Measurements from ENCODE around the gene HMGCR. TPM values are rescaled to one million over a fixed set of nuclear protein-coding genes. Genes with fewer than 3 reads are reported as not detected.

Gene HMGCR
- total RNA-seq, 1 experiment from 2014 or later = 113 TPM

DNA sequence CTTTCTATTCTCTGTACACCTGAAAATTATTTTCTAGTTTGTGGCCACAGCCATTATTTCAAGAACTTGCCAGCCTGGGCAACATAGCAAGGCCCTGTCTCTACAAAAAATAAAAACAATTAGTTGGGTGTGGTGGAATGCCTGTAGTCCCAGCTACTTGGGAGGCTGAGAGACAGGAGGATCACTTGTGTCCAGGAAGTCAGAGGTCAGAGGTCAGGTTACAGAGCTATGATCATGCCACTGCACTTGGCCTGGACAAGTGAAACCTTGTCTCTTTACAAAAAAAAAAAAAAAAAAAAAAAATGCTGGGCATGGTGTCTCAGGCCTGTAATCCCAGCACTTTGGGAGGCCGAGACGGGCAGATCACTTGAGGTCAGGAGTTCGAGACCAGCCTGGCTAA is 58.3 kb downstream of the HMGCR start:
- no TSS peak for BruUV-seq (replicated peaks)
- TF ChIP-seq TCF7L2 (IDR thresholded peaks at IDR 0.05; ENCODE audit: low read depth, low read length) (no peak), CTCF (IDR thresholded peaks at IDR 0.05) (no peak), REST (IDR thresholded peaks at IDR 0.05; ENCODE audit: insufficient read depth in 1 of 2, low read depth in 2 of 2, low read length in 1 of 2) (no peak), SIN3A (IDR thresholded peaks at IDR 0.05; ENCODE audit: borderline replicate concordance, insufficient read depth, low read depth, low read length) (no peak), POLR2AphosphoS5 (IDR thresholded peaks at IDR 0.05; ENCODE audit: low read depth, low read length) (no peak)
- no peaks in the 10 kb centered on the region for H3K36me3 ChIP-seq (ENCODE audit: control insufficient read depth, insufficient read depth, low read length)
- in situ Hi-C loops (cut with HindIII; ENCODE audit: low pct_unique_long_range_greater_than_20kb, low sequenced_read_pairs) = no loop called here
- H3K4me1 ChIP-seq (ENCODE audit: control insufficient read depth, insufficient read depth, low read length) = no peaks in the 10 kb centered on the region
- DNase-seq (ENCODE audit: low read depth, low spot score) = no peak
- H3K4me3 ChIP-seq (ENCODE audit: low read depth in 2 of 2, low read length in 2 of 2) = no peak overlapping the region
- no peaks in the 10 kb centered on the region for H3K27me3 ChIP-seq (ENCODE audit: control insufficient read depth, insufficient read depth, low read length)
- ATAC-seq = no peak
- intact Hi-C loops (cut with micrococcal nuclease; ENCODE audit: unreplicated experiment) = no loop called here
- CTCF ChIA-PET = no interaction called here
- POLR2A ChIA-PET = interaction anchor here (0.7 kb wide), 1 partner anchor 114 kb away, joined by 5 read pairs; no protein-coding TSS in a partner anchor
- no peak overlapping the region for H3K27ac ChIP-seq (ENCODE audit: low read length)
- H3K9me3 ChIP-seq (ENCODE audit: control insufficient read depth, insufficient read depth, low read depth, low read length) = no peaks in the 10 kb centered on the region

DNA sequence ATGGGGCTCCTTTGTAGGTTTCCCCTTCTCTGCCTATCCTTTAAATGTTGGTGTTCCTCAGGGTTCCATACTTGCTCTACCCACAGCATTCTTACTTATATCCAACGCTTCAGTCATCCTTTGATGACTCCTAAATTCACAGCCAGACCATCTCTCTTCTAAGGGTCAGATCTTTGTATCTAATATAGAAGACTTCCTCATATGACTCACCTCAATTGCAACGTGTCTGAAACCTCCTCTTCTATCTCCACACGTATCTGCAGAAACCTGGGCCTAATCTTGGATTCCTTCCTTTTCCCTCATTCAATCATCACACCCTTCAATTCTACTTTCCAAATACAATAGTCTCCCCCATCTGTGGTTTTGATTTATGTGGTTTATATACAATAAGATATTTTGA is 68.3 kb downstream of the HMGCR start:
- POLR2A ChIA-PET = no interaction called here
- ATAC-seq = no peak

More for the DNA sequence above, 68.3 kb downstream of the HMGCR start:
- Histone ChIP-seq H3K27me3 (ENCODE audit: control insufficient read depth, insufficient read depth, low read length) (no peaks in the 10 kb centered on the region), H3K9me3 (ENCODE audit: control insufficient read depth, insufficient read depth, low read depth, low read length) (no peaks in the 10 kb centered on the region), H3K4me3 (ENCODE audit: low read depth in 2 of 2, low read length in 2 of 2) (no peak overlapping the region), H3K36me3 (ENCODE audit: control insufficient read depth, insufficient read depth, low read length) (0 out of 2 replicates have a peak, but pooled peaks cover 4% of the 10 kb centered on the region), H3K4me1 (ENCODE audit: control insufficient read depth, insufficient read depth, low read length) (no peaks in the 10 kb centered on the region), H3K27ac (ENCODE audit: low read length) (no peak overlapping the region)
- in situ Hi-C loops (cut with HindIII; ENCODE audit: low pct_unique_long_range_greater_than_20kb, low sequenced_read_pairs) (no loop called here), intact Hi-C loops (cut with micrococcal nuclease; ENCODE audit: unreplicated experiment) (no loop called here)
- CTCF ChIA-PET = no interaction called here
- DNase-seq (ENCODE audit: low read depth, low spot score) = no peak
- TF ChIP-seq TCF7L2 (IDR thresholded peaks at IDR 0.05; ENCODE audit: low read depth, low read length) = no peak
- TF ChIP-seq CTCF (IDR thresholded peaks at IDR 0.05) = no peak
- TF ChIP-seq SIN3A (IDR thresholded peaks at IDR 0.05; ENCODE audit: borderline replicate concordance, insufficient read depth, low read depth, low read length) = no peak
- no TSS peak for BruUV-seq (replicated peaks)

Other genes with a start within 250 kb of the HMGCR start
- not detected for gene ANKRD31, start 100.3 kb upstream of the HMGCR start, total RNA-seq (2021; ENCODE audit: unreplicated experiment)
- 26.7 TPM for gene CERT1, start 174.4 kb downstream of the HMGCR start, total RNA-seq (2021; ENCODE audit: unreplicated experiment)
- gene POLK, start 174.7 kb downstream of the HMGCR start, total RNA-seq (2021; ENCODE audit: unreplicated experiment) = 21.3 TPM